Measurements from ENCODE around the gene XCL2.

The XCL2 gene

DNA sequence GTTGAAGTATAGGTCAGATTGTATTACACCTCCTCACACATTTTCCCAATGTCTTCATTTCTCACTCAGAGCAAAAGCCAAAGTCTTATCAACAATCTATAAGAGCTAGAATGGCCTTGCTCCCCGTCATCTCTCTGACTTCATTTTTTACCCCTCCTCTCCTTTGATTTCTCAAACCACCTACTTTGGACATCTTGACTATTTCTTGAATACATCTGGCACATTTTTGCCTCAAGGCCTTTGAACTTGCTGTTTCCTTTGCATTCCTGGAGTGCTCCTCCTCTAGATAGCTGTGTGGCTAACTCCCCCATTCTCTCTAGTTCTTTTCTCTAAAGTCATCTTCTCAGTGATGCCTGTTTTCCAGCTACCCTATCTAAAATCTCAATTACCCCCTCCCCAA lies 7.2 kb upstream of the XCL2 start:
- TF ChIP-seq CEBPB (IDR thresholded peaks at IDR 0.05) (no peak), RAD21 (IDR thresholded peaks at IDR 0.05; ENCODE audit: low read depth) (no peak), FOXM1 (IDR thresholded peaks at IDR 0.05; ENCODE audit: borderline replicate concordance, low read depth) (no peak), YY1 (IDR thresholded peaks at IDR 0.05; ENCODE audit: low read depth) (no peak), EP300 (IDR thresholded peaks at IDR 0.05; ENCODE audit: borderline replicate concordance) (no peak), NFIC (IDR thresholded peaks at IDR 0.05) (no peak), EGR1 (IDR thresholded peaks at IDR 0.05) (no peak), TCF12 (IDR thresholded peaks at IDR 0.05; ENCODE audit: low read depth) (no peak), TAF1 (IDR thresholded peaks at IDR 0.05; ENCODE audit: low read depth) (no peak), ZBTB7A (IDR thresholded peaks at IDR 0.05; ENCODE audit: low read depth) (no peak), TEAD4 (IDR thresholded peaks at IDR 0.05) (no peak)
- TF ChIP-seq, protein P1, sequence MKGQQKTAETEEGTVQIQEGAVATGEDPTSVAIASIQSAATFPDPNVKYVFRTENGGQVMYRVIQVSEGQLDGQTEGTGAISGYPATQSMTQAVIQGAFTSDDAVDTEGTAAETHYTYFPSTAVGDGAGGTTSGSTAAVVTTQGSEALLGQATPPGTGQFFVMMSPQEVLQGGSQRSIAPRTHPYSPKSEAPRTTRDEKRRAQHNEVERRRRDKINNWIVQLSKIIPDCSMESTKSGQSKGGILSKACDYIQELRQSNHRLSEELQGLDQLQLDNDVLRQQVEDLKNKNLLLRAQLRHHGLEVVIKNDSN (IDR thresholded peaks at IDR 0.05), result no peak
- TF ChIP-seq, protein P2, sequence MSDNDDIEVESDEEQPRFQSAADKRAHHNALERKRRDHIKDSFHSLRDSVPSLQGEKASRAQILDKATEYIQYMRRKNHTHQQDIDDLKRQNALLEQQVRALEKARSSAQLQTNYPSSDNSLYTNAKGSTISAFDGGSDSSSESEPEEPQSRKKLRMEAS (IDR thresholded peaks at IDR 0.05), result no peak
- TF ChIP-seq, protein P3, sequence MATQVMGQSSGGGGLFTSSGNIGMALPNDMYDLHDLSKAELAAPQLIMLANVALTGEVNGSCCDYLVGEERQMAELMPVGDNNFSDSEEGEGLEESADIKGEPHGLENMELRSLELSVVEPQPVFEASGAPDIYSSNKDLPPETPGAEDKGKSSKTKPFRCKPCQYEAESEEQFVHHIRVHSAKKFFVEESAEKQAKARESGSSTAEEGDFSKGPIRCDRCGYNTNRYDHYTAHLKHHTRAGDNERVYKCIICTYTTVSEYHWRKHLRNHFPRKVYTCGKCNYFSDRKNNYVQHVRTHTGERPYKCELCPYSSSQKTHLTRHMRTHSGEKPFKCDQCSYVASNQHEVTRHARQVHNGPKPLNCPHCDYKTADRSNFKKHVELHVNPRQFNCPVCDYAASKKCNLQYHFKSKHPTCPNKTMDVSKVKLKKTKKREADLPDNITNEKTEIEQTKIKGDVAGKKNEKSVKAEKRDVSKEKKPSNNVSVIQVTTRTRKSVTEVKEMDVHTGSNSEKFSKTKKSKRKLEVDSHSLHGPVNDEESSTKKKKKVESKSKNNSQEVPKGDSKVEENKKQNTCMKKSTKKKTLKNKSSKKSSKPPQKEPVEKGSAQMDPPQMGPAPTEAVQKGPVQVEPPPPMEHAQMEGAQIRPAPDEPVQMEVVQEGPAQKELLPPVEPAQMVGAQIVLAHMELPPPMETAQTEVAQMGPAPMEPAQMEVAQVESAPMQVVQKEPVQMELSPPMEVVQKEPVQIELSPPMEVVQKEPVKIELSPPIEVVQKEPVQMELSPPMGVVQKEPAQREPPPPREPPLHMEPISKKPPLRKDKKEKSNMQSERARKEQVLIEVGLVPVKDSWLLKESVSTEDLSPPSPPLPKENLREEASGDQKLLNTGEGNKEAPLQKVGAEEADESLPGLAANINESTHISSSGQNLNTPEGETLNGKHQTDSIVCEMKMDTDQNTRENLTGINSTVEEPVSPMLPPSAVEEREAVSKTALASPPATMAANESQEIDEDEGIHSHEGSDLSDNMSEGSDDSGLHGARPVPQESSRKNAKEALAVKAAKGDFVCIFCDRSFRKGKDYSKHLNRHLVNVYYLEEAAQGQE (IDR thresholded peaks at IDR 0.05; ENCODE audit: low read depth), result no peak

DNA sequence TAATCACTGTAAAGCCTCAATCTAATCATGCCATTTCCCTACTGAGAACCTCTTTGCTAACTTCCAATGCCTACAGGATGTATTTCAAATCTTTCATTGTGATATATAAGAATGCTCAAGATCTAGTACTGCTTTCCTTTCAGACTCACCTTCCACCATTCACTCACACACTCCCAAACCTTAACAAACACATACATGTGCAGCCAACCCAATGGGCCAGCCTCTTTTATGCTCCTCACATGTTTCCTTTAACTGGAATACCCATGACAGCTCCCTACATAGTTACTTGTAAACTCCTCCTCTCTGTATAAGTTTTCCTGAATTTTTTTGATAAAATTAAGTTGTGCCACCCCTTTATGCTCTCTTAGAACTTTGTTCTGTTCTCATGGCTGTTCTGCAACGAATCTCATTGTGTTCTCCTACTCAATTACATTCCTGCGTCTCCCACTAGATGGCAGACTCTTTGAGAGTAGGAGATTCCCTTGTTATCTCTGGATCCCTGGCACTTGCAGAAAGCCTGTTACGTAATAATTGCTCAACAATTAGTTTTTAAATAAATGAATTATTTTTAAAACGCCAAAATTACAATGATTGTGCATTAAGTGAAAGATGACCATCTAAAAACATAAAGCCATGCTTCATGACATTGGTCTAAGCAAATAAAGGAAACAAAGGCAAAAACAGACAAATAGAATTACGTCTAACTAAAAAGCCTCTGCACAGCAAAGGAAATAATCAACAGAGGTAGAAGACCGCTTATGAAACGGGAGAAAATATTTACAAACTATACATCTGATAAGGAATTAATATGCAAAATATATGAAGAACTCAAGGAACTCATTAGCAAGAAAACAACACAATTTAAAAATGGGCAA lies 2.1 kb upstream of the XCL2 start:
- TF ChIP-seq CEBPB (IDR thresholded peaks at IDR 0.05) (peak; percentile 56), RAD21 (IDR thresholded peaks at IDR 0.05; ENCODE audit: low read depth) (peak; percentile 29; the same call in 1 of the 2 replicates)

DNA sequence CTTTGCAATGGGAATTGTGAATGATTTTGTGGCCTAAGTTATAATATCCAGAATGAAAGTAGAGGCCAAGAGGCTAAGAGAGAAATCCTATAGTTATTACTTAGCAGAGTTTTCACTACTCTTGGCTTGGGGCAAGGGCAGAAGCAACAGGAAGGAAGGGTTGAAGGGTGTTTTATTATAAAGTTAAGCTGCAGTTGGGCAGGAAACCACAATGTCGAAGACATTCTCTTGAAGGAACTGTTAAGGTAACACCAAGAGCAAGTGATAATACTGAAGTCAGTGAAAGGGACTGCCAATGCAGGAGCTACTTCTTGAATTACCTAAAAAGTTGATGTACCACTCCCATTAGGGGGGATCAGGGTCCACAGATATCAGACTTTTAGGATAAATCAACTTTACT lies 8.3 kb downstream of the XCL2 start:
- no peak for TF ChIP-seq YY1 (IDR thresholded peaks at IDR 0.05; ENCODE audit: low read depth)
- TF ChIP-seq NFIC (IDR thresholded peaks at IDR 0.05), result no peak
- no peak for TF ChIP-seq CREB1 (IDR thresholded peaks at IDR 0.05; ENCODE audit: low read depth)
- TF ChIP-seq, protein P1 (IDR thresholded peaks at IDR 0.05), result no peak
- no peak for TF ChIP-seq TCF12 (IDR thresholded peaks at IDR 0.05; ENCODE audit: low read depth)
- no peak for TF ChIP-seq EP300 (IDR thresholded peaks at IDR 0.05; ENCODE audit: borderline replicate concordance)
- TF ChIP-seq CEBPB (IDR thresholded peaks at IDR 0.05), result no peak
- no peak for TF ChIP-seq ZBTB7A (IDR thresholded peaks at IDR 0.05; ENCODE audit: low read depth)
- TF ChIP-seq TEAD4 (IDR thresholded peaks at IDR 0.05), result no peak
- no peak for TF ChIP-seq EGR1 (IDR thresholded peaks at IDR 0.05)
- TF ChIP-seq FOXM1 (IDR thresholded peaks at IDR 0.05; ENCODE audit: borderline replicate concordance, low read depth), result no peak
- TF ChIP-seq RAD21 (IDR thresholded peaks at IDR 0.05; ENCODE audit: low read depth), result no peak
- TF ChIP-seq TAF1 (IDR thresholded peaks at IDR 0.05; ENCODE audit: low read depth), result no peak
- TF ChIP-seq, protein P3 (IDR thresholded peaks at IDR 0.05; ENCODE audit: low read depth), result no peak
- TF ChIP-seq, protein P2 (IDR thresholded peaks at IDR 0.05), result no peak

DNA sequence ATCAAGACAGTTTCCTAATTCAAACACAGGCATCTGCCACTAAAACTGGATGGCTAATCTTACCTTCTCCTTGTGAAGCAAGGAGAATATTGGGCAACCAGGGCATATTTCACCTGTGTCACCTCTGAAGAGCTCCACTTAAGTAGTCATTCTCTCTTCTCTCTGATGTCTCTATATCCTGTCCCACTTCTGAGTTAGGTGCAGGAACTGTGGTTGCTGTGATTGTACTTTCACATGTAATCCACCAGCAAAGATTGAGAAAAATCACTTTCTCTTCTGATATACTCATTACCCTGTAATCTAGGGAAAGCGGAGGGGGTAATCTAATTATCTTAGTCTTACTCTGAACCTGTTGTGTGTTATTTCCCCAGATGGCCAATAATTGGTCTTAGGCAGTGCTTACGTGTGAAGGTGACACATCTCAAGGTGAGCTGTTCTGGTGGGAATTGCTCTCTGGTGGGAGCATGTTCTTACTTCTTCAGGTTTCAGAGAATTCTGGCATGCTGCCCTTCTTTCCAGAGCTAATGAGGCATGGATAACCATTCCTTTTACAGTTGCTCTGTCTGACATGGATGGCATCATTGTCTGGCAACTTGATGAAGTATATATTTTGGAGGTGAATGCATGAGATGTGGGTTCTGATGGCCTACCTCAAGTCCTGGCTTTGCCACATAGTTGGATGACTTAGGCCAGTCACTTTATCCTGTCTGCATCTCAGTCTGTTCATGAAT lies 12.0 kb downstream of the XCL2 start:
- TF ChIP-seq, protein P2 (IDR thresholded peaks at IDR 0.05), result no peak
- no peak for TF ChIP-seq FOXM1 (IDR thresholded peaks at IDR 0.05; ENCODE audit: borderline replicate concordance, low read depth)
- TF ChIP-seq TEAD4 (IDR thresholded peaks at IDR 0.05), result no peak
- no peak for TF ChIP-seq TAF1 (IDR thresholded peaks at IDR 0.05; ENCODE audit: low read depth)
- TF ChIP-seq ZBTB7A (IDR thresholded peaks at IDR 0.05; ENCODE audit: low read depth), result no peak
- no peak for TF ChIP-seq CREB1 (IDR thresholded peaks at IDR 0.05; ENCODE audit: low read depth)
- no peak for TF ChIP-seq TCF12 (IDR thresholded peaks at IDR 0.05; ENCODE audit: low read depth)
- no peak for TF ChIP-seq CEBPB (IDR thresholded peaks at IDR 0.05)
- TF ChIP-seq, protein P1 (IDR thresholded peaks at IDR 0.05), result no peak
- TF ChIP-seq NFIC (IDR thresholded peaks at IDR 0.05), result no peak
- TF ChIP-seq RAD21 (IDR thresholded peaks at IDR 0.05; ENCODE audit: low read depth), result no peak
- TF ChIP-seq, protein P3 (IDR thresholded peaks at IDR 0.05; ENCODE audit: low read depth), result no peak
- TF ChIP-seq EGR1 (IDR thresholded peaks at IDR 0.05), result no peak
- no peak for TF ChIP-seq YY1 (IDR thresholded peaks at IDR 0.05; ENCODE audit: low read depth)
- no peak for TF ChIP-seq EP300 (IDR thresholded peaks at IDR 0.05; ENCODE audit: borderline replicate concordance)
